GM10266 (cell line): ENCODE results near the gene FREM2.

ENCODE experiments used
- DNase-seq: peaks from one replicate; pipeline ENCODE4 v3.0.0; 2012; ENCODE audit errors: extremely low spot score
- TF ChIP-seq, protein P1 (sequence below): IDR thresholded peaks from 2 replicates; pipeline ENCODE4 v1.5.1; 2012; ENCODE audit warnings: mild to moderate bottlenecking, low read depth; ENCODE audit not compliant: control insufficient read depth, insufficient read depth; ENCODE audit errors: missing control alignments

Gene FREM2, protein sequence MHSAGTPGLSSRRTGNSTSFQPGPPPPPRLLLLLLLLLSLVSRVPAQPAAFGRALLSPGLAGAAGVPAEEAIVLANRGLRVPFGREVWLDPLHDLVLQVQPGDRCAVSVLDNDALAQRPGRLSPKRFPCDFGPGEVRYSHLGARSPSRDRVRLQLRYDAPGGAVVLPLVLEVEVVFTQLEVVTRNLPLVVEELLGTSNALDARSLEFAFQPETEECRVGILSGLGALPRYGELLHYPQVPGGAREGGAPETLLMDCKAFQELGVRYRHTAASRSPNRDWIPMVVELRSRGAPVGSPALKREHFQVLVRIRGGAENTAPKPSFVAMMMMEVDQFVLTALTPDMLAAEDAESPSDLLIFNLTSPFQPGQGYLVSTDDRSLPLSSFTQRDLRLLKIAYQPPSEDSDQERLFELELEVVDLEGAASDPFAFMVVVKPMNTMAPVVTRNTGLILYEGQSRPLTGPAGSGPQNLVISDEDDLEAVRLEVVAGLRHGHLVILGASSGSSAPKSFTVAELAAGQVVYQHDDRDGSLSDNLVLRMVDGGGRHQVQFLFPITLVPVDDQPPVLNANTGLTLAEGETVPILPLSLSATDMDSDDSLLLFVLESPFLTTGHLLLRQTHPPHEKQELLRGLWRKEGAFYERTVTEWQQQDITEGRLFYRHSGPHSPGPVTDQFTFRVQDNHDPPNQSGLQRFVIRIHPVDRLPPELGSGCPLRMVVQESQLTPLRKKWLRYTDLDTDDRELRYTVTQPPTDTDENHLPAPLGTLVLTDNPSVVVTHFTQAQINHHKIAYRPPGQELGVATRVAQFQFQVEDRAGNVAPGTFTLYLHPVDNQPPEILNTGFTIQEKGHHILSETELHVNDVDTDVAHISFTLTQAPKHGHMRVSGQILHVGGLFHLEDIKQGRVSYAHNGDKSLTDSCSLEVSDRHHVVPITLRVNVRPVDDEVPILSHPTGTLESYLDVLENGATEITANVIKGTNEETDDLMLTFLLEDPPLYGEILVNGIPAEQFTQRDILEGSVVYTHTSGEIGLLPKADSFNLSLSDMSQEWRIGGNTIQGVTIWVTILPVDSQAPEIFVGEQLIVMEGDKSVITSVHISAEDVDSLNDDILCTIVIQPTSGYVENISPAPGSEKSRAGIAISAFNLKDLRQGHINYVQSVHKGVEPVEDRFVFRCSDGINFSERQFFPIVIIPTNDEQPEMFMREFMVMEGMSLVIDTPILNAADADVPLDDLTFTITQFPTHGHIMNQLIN (N-terminal part only)

DNA sequence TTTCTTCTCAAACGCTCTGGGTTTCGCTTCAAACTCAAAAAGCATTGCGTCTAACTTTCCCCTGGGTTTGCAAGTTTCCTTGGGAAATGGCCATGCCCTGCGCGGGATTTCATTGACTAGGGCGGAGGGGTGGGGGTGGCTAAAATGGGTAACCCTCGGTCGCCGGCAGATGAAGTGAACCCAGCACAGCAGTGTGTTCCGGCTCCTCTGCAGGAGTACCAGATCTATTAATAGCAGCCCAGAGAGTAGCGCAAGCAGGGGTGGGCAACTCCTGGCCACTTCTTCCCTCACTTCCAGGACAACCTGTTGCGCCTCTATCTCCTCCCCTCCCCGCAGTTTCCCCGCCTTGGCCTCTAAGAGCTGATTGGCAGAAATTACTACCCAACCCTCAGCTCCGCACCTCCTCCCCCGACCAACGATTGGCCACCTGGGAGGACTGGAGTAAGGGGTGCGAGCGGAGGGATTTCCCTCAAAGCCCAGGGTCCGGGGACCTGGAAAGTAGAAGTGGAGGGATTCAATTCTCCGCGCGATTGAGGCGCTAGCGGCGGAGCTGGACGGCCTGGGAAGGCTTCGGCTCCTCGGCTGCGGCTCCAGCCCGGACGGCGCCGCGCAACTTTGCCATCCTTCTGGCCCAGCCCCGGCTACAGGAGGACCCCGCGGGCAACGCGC lies at the start of gene FREM2:
Gene FREM2 (plus strand): TSS at position 501 of the 669 bp plus-strand sequence. CDS start 268 bp downstream, outside the sequence.
- TF ChIP-seq, protein P1, sequence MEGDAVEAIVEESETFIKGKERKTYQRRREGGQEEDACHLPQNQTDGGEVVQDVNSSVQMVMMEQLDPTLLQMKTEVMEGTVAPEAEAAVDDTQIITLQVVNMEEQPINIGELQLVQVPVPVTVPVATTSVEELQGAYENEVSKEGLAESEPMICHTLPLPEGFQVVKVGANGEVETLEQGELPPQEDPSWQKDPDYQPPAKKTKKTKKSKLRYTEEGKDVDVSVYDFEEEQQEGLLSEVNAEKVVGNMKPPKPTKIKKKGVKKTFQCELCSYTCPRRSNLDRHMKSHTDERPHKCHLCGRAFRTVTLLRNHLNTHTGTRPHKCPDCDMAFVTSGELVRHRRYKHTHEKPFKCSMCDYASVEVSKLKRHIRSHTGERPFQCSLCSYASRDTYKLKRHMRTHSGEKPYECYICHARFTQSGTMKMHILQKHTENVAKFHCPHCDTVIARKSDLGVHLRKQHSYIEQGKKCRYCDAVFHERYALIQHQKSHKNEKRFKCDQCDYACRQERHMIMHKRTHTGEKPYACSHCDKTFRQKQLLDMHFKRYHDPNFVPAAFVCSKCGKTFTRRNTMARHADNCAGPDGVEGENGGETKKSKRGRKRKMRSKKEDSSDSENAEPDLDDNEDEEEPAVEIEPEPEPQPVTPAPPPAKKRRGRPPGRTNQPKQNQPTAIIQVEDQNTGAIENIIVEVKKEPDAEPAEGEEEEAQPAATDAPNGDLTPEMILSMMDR = no peak
- DNase-seq = no peak

DNA sequence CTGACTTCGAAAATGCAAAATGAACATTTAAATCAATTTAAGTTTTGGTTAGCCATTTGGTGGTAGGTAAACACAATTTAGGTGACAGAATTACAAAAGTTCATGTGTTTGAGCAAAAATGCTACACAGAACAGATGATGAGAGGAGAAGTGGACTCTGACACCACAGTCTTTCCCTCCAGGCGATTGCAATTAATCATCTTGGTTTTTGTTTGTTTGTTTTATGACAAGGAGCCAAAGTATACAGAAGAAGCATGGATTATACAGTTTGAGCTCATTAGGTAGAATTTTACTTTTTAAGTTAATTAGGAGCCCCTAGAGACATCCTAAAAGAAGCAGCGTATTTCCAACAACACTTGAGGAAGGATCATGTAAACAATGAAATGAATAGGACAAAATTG lies 49.3 kb upstream of the FREM2 start:
- DNase-seq = no peak
- TF ChIP-seq, protein P1 = no peak

DNA sequence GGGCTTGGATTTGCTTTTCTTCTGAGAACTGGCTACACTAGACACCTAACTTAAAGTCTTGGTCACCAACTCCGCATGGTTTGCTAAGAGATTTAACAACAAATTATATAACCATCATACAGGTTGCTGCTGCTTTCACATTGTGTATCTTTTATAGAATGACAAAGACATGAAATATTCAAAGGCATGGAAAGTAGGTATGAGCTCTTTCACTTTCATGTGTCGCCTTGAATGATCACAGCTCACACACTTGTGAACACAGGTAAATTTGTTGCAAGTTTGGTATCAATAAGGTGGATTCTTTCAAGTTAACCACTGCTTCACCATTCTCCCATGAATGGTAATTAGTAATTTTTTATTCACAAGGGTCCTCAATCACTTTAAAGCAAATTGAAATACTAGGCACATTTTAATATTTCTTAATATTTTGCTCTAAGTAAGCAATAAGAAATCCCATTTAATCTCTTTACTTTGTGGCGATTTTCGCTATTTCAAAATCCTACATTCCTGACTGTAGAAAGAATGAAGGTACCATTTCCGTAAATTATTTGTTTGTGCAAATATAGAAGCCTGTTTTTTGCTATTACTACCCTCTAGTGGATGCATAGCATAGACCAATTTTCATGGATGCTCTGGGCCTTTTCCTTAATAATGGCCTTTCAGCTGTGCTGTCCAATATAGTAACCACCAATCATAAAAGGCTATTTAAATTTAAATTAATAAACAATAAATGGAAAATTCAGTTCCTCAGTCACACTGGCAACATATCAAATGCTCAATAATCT lies 45.5 kb upstream of the FREM2 start:
- no peak for DNase-seq
- TF ChIP-seq, protein P1 = no peak

DNA sequence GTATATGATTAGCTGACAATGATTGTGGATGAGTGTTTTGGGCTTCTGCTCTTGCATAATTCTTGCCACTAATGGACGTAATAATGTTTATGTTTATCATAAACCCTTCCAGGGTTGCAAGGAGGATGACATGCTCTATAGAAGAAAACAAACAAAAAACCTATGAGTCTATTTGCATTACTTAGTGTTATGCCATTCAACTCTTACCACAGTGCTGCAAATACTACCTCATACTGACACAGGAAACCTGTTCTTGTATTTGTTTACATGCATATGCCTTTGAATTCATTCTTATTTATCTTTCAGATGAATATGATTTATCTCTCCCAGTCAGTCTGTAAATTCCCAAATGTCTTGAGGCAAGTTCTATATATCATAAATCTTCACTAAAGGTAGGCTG lies 39.6 kb upstream of the FREM2 start:
- DNase-seq = no peak
- TF ChIP-seq, protein P1 = no peak

DNA sequence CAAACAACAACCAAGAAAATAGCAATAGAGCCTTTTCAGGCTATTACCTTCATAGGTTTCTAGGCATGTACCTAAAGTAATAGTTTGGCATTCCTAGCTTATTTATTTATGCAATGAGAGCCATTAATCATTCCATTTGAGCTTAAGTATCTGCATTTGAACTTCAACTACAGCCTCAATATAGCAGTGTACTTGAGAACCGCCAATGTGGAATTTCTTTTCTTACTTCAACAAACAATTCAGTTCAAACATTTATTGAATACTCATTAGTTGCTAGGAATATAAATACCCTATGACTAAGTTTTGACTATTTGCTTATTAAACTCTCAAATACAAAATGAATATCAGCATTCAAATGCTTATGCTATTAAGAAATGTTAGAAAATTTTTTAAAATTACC lies 38.0 kb upstream of the FREM2 start:
- no peak for DNase-seq
- TF ChIP-seq, protein P1 = no peak

DNA sequence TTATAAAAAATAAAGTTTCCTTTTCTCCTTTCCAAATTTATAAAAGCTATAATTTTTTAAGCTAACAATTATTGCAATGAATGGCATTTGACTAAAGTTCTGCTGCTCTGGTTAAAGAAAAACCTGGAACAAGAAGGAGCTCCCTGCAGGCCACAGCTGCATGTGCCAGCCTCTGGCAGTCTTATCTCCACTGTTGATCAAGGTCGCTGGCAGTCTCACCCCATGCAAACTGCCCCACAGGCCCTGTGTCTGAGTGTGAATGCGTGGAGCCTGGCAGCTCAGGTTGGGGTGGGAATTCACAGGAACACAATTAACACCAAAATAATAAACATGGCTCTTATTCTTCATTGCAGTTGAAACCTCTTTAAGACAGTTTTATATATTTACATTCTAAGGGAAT lies 30.2 kb upstream of the FREM2 start:
- TF ChIP-seq, protein P1 = no peak
- no peak for DNase-seq
